NCI-H446 (cell line): ENCODE data around the gene TMUB2.
"Not testable (repeated sequence)": the region's sequence is repeated elsewhere in the genome, so short reads cannot be mapped to it uniquely, and the experiment has no call there.

ENCODE experiments used
- DNase-seq, 2 experiments: peaks; one replicate each; lab custom pipeline; 2025; lab: John Stamatoyannopoulos, UW

Gene TMUB2

DNA sequence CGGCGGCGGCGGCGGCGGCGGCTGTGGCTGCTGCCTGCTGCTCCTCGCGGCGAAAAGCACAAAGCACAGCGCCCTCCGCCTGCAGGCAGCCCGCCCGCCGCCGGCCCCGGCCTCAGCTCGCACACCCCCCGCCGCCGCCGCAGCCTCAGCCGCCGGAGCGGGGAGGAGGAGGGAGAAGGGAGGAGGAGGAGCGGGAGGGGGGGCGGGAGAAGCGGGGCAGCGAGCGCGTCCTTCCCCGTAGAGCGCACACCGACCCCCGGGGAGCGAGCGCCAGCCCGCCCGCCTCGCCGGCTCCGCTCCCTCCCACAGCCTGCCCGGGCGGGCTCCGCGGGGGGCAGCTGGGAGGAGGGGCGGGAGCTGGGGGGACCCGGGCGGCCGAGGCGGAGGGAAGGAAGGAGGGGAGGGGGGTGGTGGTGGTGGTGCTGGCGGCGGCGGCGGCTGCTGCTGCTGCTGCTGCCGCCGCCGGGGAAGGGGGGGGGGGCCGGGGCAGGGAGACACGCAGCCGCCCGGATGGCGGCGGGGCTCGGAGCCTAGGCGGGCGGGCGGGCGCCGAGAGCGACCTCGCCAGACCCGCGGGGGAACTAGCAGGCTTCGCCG lies 32.9 kb downstream of the TMUB2 start, which contains the start of gene UBTF:
TSS of gene UBTF (minus strand) at position 60 of the 597 bp plus-strand sequence. CDS start 1,446 bp downstream, outside the sequence.
- DNase-seq: peak; percentile 29 to 73

DNA sequence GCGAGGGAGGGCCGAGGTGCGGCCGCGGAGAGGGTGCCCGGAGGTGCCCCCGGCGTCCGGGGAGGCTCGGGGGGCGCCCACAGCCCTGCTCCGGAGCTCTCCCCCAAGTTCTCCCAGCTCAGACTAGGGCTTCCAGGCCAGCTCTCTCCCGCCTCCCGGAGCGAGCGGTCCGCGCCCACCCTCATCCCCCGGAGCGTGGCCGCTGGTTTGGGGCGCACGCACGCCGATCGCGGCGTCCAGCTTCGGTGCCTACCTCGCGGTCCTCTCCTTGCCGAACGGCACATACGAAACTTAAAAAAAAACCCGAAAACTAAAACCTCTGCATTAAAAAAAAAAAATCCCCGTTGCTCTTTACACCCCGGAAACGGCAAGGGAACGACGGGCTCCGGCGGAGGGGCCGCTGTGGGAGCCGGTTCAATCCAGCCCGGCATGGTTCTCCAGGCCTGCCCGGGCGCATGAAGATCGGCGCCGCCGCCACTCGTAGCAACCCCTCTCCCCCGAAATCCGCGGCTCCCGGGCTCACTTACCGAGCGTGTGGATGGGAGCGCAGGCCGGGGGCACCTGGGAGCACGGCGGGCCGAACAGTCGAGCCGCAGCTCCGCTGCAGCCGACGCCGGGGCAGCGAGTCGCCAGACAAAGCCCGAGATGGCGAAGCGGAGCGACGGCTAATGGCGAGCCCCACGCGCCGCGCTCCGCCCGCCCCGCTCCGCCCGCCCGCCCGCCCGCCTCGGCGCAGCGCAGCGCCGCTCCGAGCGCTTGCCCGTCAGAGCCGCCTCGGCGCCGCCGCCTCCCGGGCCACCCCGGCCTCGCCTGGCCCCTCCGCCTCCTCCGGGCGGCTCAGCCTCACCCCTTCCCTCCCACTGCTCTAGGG lies 33.7 kb downstream of the TMUB2 start:
- DNase-seq: peak in 1 of 2 experiments; percentile 59

DNA sequence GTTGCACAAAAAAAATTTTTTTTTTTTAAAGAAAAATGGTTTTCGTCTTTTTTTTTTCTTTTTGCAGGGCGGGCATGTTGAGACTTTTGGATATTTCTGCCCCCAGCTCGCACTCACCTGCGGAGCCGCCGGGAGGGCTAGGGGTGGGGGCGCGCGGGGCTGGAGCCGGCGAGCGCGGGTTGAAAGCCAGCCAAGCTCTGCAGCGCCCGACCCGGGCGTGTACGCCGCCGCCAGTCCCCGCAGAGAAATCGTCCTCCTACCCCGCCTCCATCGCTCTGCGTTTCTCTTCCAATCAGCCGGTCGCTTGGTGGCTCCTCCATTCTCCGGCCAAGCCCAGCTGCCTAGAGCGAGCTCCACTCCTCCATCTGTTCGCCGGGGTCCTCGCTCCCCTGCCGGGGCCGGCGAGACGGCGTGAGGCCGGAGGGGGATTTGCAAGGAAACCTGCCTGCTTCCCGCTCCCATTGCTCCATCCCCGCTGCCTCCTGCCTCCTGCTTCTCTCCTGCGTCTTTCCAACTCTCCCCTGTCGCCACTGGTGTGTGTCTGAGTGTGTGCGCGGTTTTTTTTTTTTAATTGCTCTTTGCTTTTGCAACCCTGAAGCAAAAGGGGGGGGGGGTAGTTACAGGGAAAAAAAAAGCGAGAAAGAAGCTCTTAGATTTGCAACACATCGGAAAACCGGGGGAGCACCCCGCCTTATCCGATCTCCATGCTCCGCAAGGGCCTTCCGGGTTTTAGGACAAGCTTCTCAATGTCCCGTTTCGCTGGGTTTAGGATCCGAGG lies 34.5 kb downstream of the TMUB2 start:
- DNase-seq: peak; percentile 53 to 87

DNA sequence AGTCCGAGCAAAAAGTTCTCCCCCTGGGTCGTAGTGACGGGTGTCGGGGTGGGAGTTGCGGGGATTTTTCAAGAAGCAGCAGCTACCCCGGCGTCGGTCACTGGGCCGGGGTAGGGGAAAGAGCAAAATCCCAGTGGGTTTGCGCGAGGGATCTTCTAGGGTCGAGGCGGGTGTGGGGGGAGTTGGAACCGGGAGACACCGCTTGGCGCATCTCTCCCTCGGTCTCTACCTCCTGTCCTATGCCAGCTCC lies 35.0 kb downstream of the TMUB2 start:
- DNase-seq: no peak

DNA sequence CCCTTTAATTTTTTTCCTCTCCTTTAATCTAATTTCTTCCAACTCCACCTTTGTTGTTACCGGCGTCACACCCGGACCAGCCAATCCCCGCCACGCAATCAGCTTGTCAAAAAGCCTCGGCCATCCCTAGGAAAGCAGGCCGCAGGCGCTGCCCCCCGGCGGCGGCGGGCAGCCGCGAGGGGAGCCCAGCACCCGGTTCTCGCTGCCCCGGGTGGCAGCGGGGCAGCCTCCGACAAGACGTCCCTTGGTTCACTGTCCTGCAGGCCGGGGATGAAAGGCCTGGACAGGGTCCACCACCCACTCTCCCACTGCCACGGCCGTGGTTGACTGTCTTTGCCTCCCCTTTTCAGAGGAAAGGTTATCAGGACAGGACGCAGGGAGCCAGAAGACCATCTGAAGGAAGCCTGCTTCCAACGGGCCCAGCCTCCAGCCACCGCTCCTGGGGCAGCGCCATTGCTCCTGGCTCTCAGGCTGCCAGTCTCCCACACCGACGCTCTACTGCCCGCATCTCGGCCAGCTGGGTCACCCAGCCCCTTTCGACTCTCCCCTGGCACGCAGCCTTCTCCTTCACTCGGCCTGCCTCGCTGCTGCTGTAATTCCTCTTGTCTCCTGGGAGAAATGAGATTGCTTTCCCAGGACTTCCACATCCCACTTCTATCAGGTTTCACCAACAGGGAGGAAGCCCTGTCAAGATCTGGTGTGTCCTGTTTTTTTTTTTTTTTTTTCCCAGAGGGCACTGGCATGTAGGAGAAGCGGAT lies 35.5 kb downstream of the TMUB2 start:
- DNase-seq: peak in 1 of 2 experiments; percentile 59

DNA sequence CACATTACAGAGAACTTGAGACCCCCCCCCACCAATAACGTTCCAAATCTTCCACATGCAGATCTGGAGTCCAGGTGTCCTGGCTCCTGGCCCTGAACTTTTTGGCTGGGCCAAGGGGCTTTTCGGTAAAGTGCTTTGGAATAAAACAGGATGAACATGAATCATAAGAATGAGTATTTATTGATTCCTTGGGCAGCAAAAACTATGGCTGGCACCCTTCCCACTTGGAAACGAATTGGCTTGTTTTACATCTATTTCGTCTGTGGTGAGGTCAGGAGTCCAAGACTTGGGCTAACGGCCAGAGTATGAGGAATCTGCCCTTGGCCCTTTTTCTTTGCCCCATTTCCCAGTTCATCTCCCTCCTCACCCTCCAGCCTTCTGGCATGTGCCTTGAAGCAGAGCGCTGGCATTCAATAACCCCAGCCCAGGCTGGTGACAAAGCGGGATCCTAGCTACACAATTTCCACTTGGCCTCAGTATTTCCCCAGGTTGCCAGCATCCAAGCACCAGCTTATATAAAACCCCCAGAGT lies 36.8 kb downstream of the TMUB2 start:
- DNase-seq: peak; percentile 83 to 96

DNA sequence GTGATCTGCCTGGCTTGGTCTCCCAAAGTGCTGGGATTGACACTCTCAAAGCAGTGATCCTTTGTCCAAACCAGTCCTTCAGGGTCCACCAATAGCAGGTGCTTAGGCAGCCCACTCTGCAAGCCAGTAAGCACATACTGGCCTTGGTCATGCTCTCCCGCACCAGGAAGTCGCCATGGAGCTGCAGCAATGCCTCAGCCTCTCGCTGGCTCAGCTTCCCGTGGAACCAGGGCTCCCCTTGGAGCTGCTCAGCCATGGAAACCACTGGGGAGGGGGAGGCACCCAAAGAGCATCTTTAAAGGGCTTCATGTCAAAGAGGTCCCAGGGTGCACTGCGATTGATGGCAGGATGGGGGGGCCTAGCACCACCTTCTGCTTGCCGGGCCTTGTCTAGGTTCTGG lies 42.3 kb downstream of the TMUB2 start:
- DNase-seq: no peak

DNA sequence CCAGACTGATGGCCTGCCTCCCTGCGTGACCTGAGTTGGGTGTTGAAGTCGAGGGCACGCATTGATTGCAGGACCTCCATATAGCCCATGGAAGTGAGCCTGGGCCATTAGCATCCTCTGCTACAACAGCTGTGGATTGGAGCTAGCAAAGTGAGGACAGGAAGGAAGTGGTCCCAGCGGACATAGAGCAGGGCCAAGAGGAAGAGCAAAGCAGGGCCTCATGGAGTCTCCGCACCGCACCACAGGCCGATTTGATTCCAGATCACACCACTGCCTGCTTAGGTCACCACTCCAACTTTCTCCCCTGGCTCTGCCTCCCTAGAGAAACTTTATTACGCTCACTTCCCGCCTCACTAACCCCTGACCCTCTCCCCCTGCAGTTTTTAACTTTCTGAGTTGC lies 43.4 kb downstream of the TMUB2 start:
- no peak for DNase-seq

DNA sequence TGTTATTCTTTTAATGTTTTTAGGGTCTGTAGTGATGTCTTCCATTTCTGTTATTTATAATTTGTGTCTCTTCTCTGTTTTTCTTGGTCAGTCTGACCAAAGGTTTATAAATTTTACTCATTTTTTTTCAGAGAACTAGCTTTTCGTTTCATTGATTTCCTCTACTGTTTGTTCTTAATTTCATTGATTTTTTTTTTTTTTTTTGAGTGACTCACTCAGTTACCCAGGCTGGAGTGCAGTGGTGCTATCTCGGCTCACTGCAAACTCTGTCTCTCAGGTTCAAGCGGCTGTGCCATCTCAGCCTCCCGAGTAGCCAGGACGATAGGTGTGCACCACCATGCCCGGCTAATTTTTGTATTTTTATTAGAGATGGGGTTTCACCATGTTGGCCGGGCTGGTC lies 45.3 kb downstream of the TMUB2 start:
- DNase-seq: no peak

DNA sequence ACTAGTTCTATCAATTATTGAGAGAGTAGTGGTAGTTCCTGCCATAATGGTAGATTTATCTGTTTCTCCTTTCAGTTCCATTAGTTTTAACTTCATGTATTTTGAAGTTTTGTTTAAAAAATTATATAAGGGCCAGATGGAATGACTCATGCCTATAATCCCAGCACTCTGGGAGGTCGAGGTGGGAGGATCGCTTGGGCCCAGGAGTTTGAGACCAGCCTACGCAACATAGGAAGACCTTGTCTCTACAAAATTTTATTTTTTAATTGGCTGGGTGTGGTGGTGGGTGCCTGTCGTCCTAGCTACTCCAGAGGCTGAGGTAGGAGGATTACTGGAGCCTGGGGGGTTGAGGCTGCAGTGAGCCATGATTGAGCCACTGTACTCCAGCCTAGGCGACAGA lies 46.8 kb downstream of the TMUB2 start:
- DNase-seq: no peak

DNA sequence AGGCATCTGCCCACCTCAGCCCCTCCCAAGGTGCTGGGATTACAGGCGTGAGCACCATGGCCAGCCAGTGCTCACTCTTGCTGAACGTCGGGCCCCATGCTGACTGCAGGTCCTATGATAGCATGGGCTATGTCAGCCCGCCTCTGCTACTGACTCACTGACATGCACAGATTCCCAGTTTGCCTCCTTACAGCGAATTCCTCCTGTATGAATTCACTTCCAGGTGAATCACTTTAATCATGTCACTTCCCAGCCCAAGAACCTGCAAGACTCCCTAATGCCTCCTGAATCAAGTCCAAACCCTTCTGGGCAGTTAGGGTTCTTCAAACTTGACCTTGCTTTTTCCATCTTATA lies 48.8 kb downstream of the TMUB2 start:
- no peak for DNase-seq

DNA sequence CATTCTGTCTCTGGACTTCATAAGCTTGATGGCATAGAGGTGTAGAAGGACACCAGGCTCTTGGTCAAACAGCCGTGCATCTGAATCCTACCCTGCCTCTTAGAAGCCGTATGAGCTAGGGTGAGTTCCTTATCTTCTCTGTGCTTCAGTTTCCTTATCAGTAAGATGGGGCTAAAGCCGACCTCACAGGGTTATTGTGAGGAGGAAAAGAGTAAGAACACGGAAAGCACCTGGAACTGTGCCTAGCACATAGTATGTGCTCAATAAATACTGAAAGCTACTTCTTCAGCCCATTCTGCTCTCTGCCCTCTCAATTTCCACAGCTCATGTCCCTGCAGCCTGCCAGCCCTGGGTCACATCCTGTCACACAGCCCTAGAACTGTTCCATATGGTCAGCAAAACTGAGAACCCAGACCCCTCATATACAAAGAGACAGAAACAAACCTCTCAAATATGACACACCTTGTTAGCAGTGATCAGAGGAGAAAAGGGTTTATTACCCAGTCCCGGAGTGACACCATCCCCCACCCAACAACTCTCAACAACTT lies 49.7 kb downstream of the TMUB2 start:
- DNase-seq: no peak

DNA sequence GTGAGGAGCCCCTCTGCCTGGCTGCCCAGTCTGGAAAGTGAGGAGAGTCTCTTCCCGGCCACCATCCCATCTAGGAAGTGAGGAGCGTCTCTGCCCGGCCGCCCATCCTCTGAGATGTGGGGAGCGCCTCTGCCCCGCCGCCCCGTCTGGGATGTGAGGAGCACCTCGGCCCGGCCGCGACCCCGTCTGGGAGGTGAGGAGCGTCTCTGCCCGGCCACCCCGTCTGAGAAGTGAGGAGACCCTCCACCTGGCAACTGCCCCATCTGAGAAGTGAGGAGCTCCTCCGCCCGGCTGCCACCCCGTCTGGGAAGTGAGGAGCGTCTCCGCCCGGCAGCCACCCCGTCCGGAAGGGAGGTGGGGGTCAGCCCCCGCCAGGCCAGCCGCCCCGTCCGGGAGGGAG lies 51.1 kb downstream of the TMUB2 start:
- not testable (repeated sequence) for DNase-seq

DNA sequence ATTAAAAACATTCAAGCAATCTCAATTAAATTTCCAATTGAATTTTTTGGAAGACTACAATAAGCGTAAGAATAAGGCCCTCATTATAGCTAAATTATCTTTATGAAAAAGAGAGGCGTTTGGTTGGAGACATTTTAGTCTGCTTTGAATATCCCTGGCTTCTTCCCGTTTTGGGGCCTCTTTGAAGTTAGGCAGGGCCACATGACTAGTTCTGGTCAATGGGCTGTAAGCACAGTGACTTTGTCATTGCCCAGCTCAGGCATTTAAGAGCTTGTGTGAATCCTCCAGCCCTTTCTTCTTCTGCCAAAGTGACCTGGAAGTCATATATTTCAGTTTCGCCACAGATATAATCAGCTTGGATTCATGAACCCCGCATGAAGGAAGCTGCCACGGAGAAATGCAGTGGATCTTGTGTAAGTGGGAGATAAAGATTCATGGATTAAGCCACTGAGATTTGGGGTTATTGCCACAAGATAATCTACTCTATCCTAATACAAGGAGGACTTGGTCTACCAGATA lies 54.4 kb downstream of the TMUB2 start:
- DNase-seq: no peak
